Measurements from ENCODE around the gene VPS16.
"Not testable (repeated sequence)": the region's sequence is repeated elsewhere in the genome, so short reads cannot be mapped to it uniquely, and the experiment has no call there.

The VPS16 gene

GRCh38 chr20:2807929-2808328, 32.6 kb upstream of the VPS16 start:
- not testable (repeated sequence) for DNase-seq

GRCh38 chr20:2809690-2810089, 30.9 kb upstream of the VPS16 start:
- DNase-seq: no peak

GRCh38 chr20:2812189-2812588, 28.4 kb upstream of the VPS16 start:
- DNase-seq: no peak

- DNase-seq: no peak
Observed at GRCh38 chr20:2814076-2814475, 26.5 kb upstream of the VPS16 start.

- no peak for DNase-seq
Observed at GRCh38 chr20:2814587-2815051, 25.9 kb upstream of the VPS16 start, which contains the start of gene C20orf141. C20orf141 (plus strand) TSS chr20:2814987; CDS start chr20:2815185, 198 bp downstream.

- no peak for DNase-seq
Observed at GRCh38 chr20:2815242-2815900, 25.2 kb upstream of the VPS16 start.

GRCh38 chr20:2816030-2816582, 24.4 kb upstream of the VPS16 start, which contains the start of gene TMEM239:
TMEM239 (plus strand) TSS chr20:2816364; CDS start chr20:2816555, 191 bp downstream.
- no peak for DNase-seq

GRCh38 chr20:2816583-2817340, 23.8 kb upstream of the VPS16 start:
- DNase-seq: no peak

GRCh38 chr20:2817341-2817726, 23.2 kb upstream of the VPS16 start:
- no peak for DNase-seq

GRCh38 chr20:2817891-2818595, 22.5 kb upstream of the VPS16 start:
- DNase-seq: no peak

- no peak for DNase-seq
Observed at GRCh38 chr20:2820084-2820895, 20.3 kb upstream of the VPS16 start.

- DNase-seq: no peak
Observed at GRCh38 chr20:2820896-2821869, 19.4 kb upstream of the VPS16 start.

GRCh38 chr20:2822073-2822472, 18.5 kb upstream of the VPS16 start:
- DNase-seq: no peak

- no peak for DNase-seq
Observed at GRCh38 chr20:2825761-2826160, 14.8 kb upstream of the VPS16 start.

GRCh38 chr20:2826655-2827054, 13.9 kb upstream of the VPS16 start:
- no peak for DNase-seq

GRCh38 chr20:2829376-2829775, 11.2 kb upstream of the VPS16 start:
- DNase-seq: no peak

- not testable (repeated sequence) for DNase-seq
Observed at GRCh38 chr20:2831206-2831605, 9.3 kb upstream of the VPS16 start.

- no peak for DNase-seq
Observed at GRCh38 chr20:2833761-2834160, 6.8 kb upstream of the VPS16 start.

- no peak for DNase-seq
Observed at GRCh38 chr20:2834401-2835110, 6.0 kb upstream of the VPS16 start.

- DNase-seq: no peak
Observed at GRCh38 chr20:2835331-2835796, 5.2 kb upstream of the VPS16 start.

Data from NCI-H1105 (cell line).